ENCODE results near the gene BHLHE23. TPM values are rescaled to one million over a fixed set of nuclear protein-coding genes. Genes with fewer than 3 reads are reported as not detected.
"Not testable (repeated sequence)": the region's sequence is repeated elsewhere in the genome, so short reads cannot be mapped to it uniquely, and the experiment has no call there.

BHLHE23 gene
- total RNA-seq, 1 donor: not detected

GRCh38 chr20:63047267-63047666 lies 40.5 kb upstream of the BHLHE23 start:
- H3K27me3 ChIP-seq (ENCODE audit: insufficient read depth, low read length): no peaks in the 10 kb centered on the region
- H3K4me1 ChIP-seq (ENCODE audit: insufficient read depth, low read length): no peaks in the 10 kb centered on the region

GRCh38 chr20:63046841-63047240 lies 40.1 kb upstream of the BHLHE23 start:
- H3K27me3 ChIP-seq (ENCODE audit: insufficient read depth, low read length): no peaks in the 10 kb centered on the region
- no peaks in the 10 kb centered on the region for H3K9me3 ChIP-seq (ENCODE audit: low read depth, low read length)
- H3K4me1 ChIP-seq (ENCODE audit: insufficient read depth, low read length): no peaks in the 10 kb centered on the region
- H3K4me3 ChIP-seq (ENCODE audit: low read length): no peak overlapping the region

More at GRCh38 chr20:63047267-63047666, 40.5 kb upstream of the BHLHE23 start:
- H3K4me3 ChIP-seq (ENCODE audit: low read length): no peak overlapping the region
- H3K9me3 ChIP-seq (ENCODE audit: low read depth, low read length): no peaks in the 10 kb centered on the region

- Histone ChIP-seq H3K4me3 (ENCODE audit: low read length) (no peak overlapping the region), H3K9me3 (ENCODE audit: low read depth, low read length) (no peaks in the 10 kb centered on the region), H3K27me3 (ENCODE audit: insufficient read depth, low read length) (peaks cover 4% of the 10 kb centered on the region), H3K4me1 (ENCODE audit: insufficient read depth, low read length) (no peaks in the 10 kb centered on the region)
These were observed 39.2 kb upstream of the BHLHE23 start for GRCh38 chr20:63045991-63046390.

GRCh38 chr20:63045401-63045800 lies 38.6 kb upstream of the BHLHE23 start:
- H3K4me3 ChIP-seq (ENCODE audit: low read length): no peak overlapping the region
- H3K4me1 ChIP-seq (ENCODE audit: insufficient read depth, low read length): no peaks in the 10 kb centered on the region
- H3K27me3 ChIP-seq (ENCODE audit: insufficient read depth, low read length): peaks cover 4% of the 10 kb centered on the region
- no peaks in the 10 kb centered on the region for H3K9me3 ChIP-seq (ENCODE audit: low read depth, low read length)

GRCh38 chr20:63044605-63045004 lies 37.8 kb upstream of the BHLHE23 start:
- H3K27me3 ChIP-seq (ENCODE audit: insufficient read depth, low read length): peaks cover 12% of the 10 kb centered on the region
- no peaks in the 10 kb centered on the region for H3K9me3 ChIP-seq (ENCODE audit: low read depth, low read length)
- H3K4me1 ChIP-seq (ENCODE audit: insufficient read depth, low read length): no peaks in the 10 kb centered on the region
- no peak overlapping the region for H3K4me3 ChIP-seq (ENCODE audit: low read length)

- Histone ChIP-seq H3K9me3 (ENCODE audit: low read depth, low read length) (no peaks in the 10 kb centered on the region), H3K27me3 (ENCODE audit: insufficient read depth, low read length) (peaks cover 12% of the 10 kb centered on the region), H3K4me3 (ENCODE audit: low read length) (no peak overlapping the region), H3K4me1 (ENCODE audit: insufficient read depth, low read length) (no peaks in the 10 kb centered on the region)
These were observed 37.4 kb upstream of the BHLHE23 start for GRCh38 chr20:63044204-63044600.

GRCh38 chr20:63043348-63044203 lies 36.8 kb upstream of the BHLHE23 start:
- Histone ChIP-seq H3K27me3 (ENCODE audit: insufficient read depth, low read length) (peaks cover 12% of the 10 kb centered on the region), H3K4me1 (ENCODE audit: insufficient read depth, low read length) (no peaks in the 10 kb centered on the region), H3K4me3 (ENCODE audit: low read length) (no peak overlapping the region), H3K9me3 (ENCODE audit: low read depth, low read length) (no peaks in the 10 kb centered on the region)

GRCh38 chr20:63042448-63043071 lies 35.8 kb upstream of the BHLHE23 start:
- no peak overlapping the region for H3K4me3 ChIP-seq (ENCODE audit: low read length)
- peaks cover 12% of the 10 kb centered on the region for H3K27me3 ChIP-seq (ENCODE audit: insufficient read depth, low read length)
- no peaks in the 10 kb centered on the region for H3K9me3 ChIP-seq (ENCODE audit: low read depth, low read length)
- no peaks in the 10 kb centered on the region for H3K4me1 ChIP-seq (ENCODE audit: insufficient read depth, low read length)

GRCh38 chr20:63041776-63042175 lies 35.0 kb upstream of the BHLHE23 start:
- Histone ChIP-seq H3K4me1 (ENCODE audit: insufficient read depth, low read length) (no peaks in the 10 kb centered on the region), H3K27me3 (ENCODE audit: insufficient read depth, low read length) (peaks cover 12% of the 10 kb centered on the region), H3K4me3 (ENCODE audit: low read length) (no peak overlapping the region), H3K9me3 (ENCODE audit: low read depth, low read length) (no peaks in the 10 kb centered on the region)

GRCh38 chr20:63037669-63038268 lies 31.0 kb upstream of the BHLHE23 start:
- Histone ChIP-seq H3K4me3 (ENCODE audit: low read length) (no peak overlapping the region), H3K9me3 (ENCODE audit: low read depth, low read length) (no peaks in the 10 kb centered on the region), H3K27me3 (ENCODE audit: insufficient read depth, low read length) (peaks cover 12% of the 10 kb centered on the region)

GRCh38 chr20:63036291-63036690 lies 29.5 kb upstream of the BHLHE23 start:
- H3K4me1 ChIP-seq (ENCODE audit: insufficient read depth, low read length): peaks cover 3% of the 10 kb centered on the region
- H3K9me3 ChIP-seq (ENCODE audit: low read depth, low read length): no peaks in the 10 kb centered on the region
- peaks cover 9% of the 10 kb centered on the region for H3K27me3 ChIP-seq (ENCODE audit: insufficient read depth, low read length)
- H3K4me3 ChIP-seq (ENCODE audit: low read length): no peak overlapping the region

More at GRCh38 chr20:63037669-63038268, 31.0 kb upstream of the BHLHE23 start:
- H3K4me1 ChIP-seq (ENCODE audit: insufficient read depth, low read length): peaks cover 3% of the 10 kb centered on the region

GRCh38 chr20:63035603-63036185 lies 28.9 kb upstream of the BHLHE23 start:
- no peaks in the 10 kb centered on the region for H3K9me3 ChIP-seq (ENCODE audit: low read depth, low read length)
- peaks cover 3% of the 10 kb centered on the region for H3K4me1 ChIP-seq (ENCODE audit: insufficient read depth, low read length)
- H3K27me3 ChIP-seq (ENCODE audit: insufficient read depth, low read length): peaks cover 8% of the 10 kb centered on the region
- no peak overlapping the region for H3K4me3 ChIP-seq (ENCODE audit: low read length)

- H3K4me1 ChIP-seq (ENCODE audit: insufficient read depth, low read length); H3K27me3 ChIP-seq (ENCODE audit: insufficient read depth, low read length); H3K9me3 ChIP-seq (ENCODE audit: low read depth, low read length); H3K4me3 ChIP-seq (ENCODE audit: low read length): not testable (repeated sequence)
These were observed 28.2 kb upstream of the BHLHE23 start for GRCh38 chr20:63034710-63035602.
